Measurements from ENCODE around the gene NECAB3. TPM values are rescaled to one million over a fixed set of nuclear protein-coding genes. Genes with fewer than 3 reads are reported as not detected.
A peak's percentile ranks its signal among the peaks of the same experiment; 100 is the strongest.

NECAB3 gene
- total and polyA plus RNA-seq, 7 donors = 27.1 to 50.1 (median 44.6) TPM

DNA sequence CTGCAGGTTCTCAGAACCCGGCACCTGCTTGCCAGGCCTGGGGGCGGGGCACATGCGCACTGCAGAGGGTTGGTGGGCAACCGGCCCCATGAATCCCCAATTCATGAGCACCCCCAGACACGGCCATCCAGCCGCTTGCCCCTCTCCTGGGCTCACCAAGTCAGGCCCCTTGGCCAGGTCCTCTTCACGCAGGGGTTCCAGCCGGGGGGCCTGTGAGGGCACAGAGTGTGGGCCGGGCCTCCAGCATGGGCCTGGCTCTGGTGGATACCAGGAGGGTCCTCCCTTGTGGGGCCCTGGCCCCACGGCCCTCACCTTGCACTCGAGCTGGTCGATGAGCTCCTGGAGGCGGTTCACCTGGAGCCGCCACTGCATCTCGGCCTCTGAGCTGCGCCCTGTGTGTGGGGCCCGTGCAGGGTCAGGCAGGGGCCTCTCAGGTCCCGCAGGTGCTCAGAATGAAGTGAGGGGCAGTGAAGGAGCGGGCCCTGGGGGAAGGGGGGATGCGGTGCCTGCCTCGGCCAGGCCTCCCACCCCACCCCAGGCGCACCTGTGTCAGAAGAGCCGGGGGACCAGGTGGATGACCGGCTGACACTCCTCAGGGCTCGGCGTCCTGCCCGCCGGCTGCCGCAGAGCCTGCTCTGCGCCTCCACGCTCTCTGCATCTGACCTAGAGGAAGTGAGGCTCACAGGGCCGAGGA lies 14.7 kb downstream of the NECAB3 start:
- peaks cover 0 to 22% (median 15%) of the 10 kb centered on the region in 4 donors for H3K4me1 ChIP-seq
- intact Hi-C loops (cut with DNase I) = loop anchor here (5.0 kb wide), 1 partner anchor 217 kb away; the partner anchor contains the start of gene SNTA1
- H3K36me3 ChIP-seq = peaks cover 17 to 37% (median 25%) of the 10 kb centered on the region in 4 donors
- 95% methylated on average over 32 of the region's 32 CpGs for WGBS, 2 donors
- H3K27ac ChIP-seq = no peak overlapping the region
- no peak overlapping the region for H3K4me3 ChIP-seq
- H3K27me3 ChIP-seq = no peaks in the 10 kb centered on the region
- no peaks in the 10 kb centered on the region for H3K9me3 ChIP-seq
- TF ChIP-seq POLR2AphosphoS5 (IDR thresholded peaks at IDR 0.05) (no peak), EP300 (IDR thresholded peaks at IDR 0.05) (no peak), POLR2A (IDR thresholded peaks at IDR 0.05) (no peak)
- TF ChIP-seq, protein P1, sequence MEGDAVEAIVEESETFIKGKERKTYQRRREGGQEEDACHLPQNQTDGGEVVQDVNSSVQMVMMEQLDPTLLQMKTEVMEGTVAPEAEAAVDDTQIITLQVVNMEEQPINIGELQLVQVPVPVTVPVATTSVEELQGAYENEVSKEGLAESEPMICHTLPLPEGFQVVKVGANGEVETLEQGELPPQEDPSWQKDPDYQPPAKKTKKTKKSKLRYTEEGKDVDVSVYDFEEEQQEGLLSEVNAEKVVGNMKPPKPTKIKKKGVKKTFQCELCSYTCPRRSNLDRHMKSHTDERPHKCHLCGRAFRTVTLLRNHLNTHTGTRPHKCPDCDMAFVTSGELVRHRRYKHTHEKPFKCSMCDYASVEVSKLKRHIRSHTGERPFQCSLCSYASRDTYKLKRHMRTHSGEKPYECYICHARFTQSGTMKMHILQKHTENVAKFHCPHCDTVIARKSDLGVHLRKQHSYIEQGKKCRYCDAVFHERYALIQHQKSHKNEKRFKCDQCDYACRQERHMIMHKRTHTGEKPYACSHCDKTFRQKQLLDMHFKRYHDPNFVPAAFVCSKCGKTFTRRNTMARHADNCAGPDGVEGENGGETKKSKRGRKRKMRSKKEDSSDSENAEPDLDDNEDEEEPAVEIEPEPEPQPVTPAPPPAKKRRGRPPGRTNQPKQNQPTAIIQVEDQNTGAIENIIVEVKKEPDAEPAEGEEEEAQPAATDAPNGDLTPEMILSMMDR (IDR thresholded peaks at IDR 0.05) = no peak
- DNase-seq = peak; percentile 61

DNA sequence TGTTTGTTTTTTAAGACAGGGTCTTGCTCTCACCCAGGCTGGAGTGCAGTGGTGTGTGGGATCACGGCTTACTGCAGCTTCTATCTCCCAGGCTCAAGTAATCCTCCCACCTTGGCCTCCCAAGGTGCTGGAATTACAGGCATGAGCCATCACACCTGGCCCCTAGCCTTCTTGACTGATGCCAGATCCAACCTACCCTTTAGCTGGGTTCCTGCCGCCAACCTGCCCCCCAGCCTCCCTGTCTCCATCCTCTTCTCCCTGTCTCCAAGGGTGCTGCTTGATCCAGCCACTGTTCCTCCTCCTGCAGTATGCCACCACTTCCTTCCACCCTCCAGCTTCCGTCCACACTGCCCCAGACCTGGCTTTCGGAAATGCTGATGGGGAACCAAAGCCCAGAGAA lies 15.3 kb downstream of the NECAB3 start:
- peaks cover 17 to 37% (median 25%) of the 10 kb centered on the region in 4 donors for H3K36me3 ChIP-seq
- intact Hi-C loops (cut with DNase I) = no loop called here
- no peaks in the 10 kb centered on the region for H3K27me3 ChIP-seq
- peaks cover 0 to 16% (median 10%) of the 10 kb centered on the region in 4 donors for H3K4me1 ChIP-seq
- H3K4me3 ChIP-seq = no peak overlapping the region
- TF ChIP-seq, protein P1 (IDR thresholded peaks at IDR 0.05) = no peak
- no peak for TF ChIP-seq EP300 (IDR thresholded peaks at IDR 0.05)
- no peak for TF ChIP-seq POLR2A (IDR thresholded peaks at IDR 0.05)
- TF ChIP-seq POLR2AphosphoS5 (IDR thresholded peaks at IDR 0.05) = no peak
- DNase-seq = no peak
- H3K27ac ChIP-seq = no peak overlapping the region
- H3K9me3 ChIP-seq = no peaks in the 10 kb centered on the region
- WGBS, 2 donors = 95 to 96% methylated on average over 4 of the region's 4 CpGs

DNA sequence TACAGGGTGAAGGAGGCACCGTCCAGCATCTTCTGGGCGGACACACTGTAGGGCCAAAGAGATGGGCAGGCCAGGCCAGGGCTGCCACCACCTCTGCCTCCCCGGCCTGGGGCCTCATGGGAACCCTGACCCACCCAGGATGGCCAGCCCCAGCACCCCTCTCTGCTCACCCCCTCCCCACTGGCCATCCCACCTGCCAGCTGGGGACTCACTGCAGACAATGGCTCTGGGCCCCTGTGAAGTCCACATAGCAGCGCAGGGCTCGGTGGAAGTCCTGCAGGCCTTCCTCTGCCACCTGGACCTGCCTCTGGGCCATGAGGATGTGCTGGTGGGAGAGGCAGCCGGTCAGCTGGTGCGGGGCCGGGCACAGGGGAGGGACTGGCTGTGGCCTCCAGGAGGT lies 15.7 kb downstream of the NECAB3 start:
- DNase-seq = no peak
- Histone ChIP-seq H3K27ac (no peak overlapping the region), H3K27me3 (no peaks in the 10 kb centered on the region), H3K9me3 (no peaks in the 10 kb centered on the region), H3K4me1 (peaks cover 0 to 17% (median 13%) of the 10 kb centered on the region in 4 donors), H3K4me3 (no peak overlapping the region), H3K36me3 (peaks cover 17 to 37% (median 25%) of the 10 kb centered on the region in 4 donors)
- intact Hi-C loops (cut with DNase I) = no loop called here
- no peak for TF ChIP-seq POLR2AphosphoS5 (IDR thresholded peaks at IDR 0.05)
- no peak for TF ChIP-seq EP300 (IDR thresholded peaks at IDR 0.05)
- TF ChIP-seq, protein P1 (IDR thresholded peaks at IDR 0.05) = no peak
- WGBS, 2 donors = 94 to 96% methylated on average over 8 of the region's 8 CpGs

DNA sequence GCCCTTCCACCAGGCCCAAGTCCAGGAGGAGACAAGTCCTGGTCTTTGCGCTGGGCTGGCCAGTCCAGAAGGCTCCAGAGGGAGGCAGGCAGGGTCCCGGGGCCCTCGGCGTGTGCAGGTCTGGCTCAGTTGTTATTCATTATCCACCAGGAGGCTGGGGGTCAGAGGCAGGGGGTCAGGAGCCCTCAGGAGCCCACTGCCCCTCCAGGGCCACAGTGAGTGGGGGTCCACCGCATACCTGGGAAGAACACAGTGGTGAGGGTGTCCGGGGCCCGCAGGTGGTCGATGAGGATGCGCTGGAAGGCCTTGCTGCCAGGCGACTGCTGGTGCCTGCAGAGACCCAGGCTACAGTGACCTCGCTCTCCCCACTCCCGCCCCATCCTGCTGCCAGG lies 16.5 kb downstream of the NECAB3 start:
- H3K36me3 ChIP-seq = peaks cover 17 to 37% (median 25%) of the 10 kb centered on the region in 4 donors
- DNase-seq = peak; percentile 61
- intact Hi-C loops (cut with DNase I) = no loop called here
- TF ChIP-seq, protein P1 (IDR thresholded peaks at IDR 0.05) = no peak
- TF ChIP-seq POLR2AphosphoS5 (IDR thresholded peaks at IDR 0.05) (no peak), POLR2A (IDR thresholded peaks at IDR 0.05) (no peak), EP300 (IDR thresholded peaks at IDR 0.05) (no peak)
- H3K27me3 ChIP-seq = no peaks in the 10 kb centered on the region
- WGBS, 2 donors = 96 to 97% methylated on average over 12 of the region's 12 CpGs
- H3K4me1 ChIP-seq = peaks cover 0 to 16% (median 14%) of the 10 kb centered on the region in 4 donors
- H3K9me3 ChIP-seq = no peaks in the 10 kb centered on the region
- no peak overlapping the region for H3K4me3 ChIP-seq
- H3K27ac ChIP-seq = no peak overlapping the region
